Smooth muscle cell (in vitro differentiated cells): ENCODE data around the gene DAP. TPM values are rescaled to one million over a fixed set of nuclear protein-coding genes. Genes with fewer than 3 reads are reported as not detected.

Source experiments
- DNase-seq: peaks from one replicate; lab custom pipeline; 2025; ENCODE audit not compliant: unreplicated experiment; lab: John Stamatoyannopoulos, UW
- H2AFZ ChIP-seq: fragments of 200-600 bp; sonication (generic); 2 replicates; pipeline ENCODE4 v1.6.0; 2016; ENCODE audit warnings: antibody characterized with exemption, low read depth, mild to moderate bottlenecking
- H3F3A ChIP-seq: fragments of 200-600 bp; sonication (generic); 2 replicates; pipeline ENCODE4 v1.6.0; 2017; ENCODE audit warnings: antibody characterized with exemption, low read depth
- H3K27ac ChIP-seq: fragments of 200-600 bp; sonication (generic); 2 replicates; pipeline ENCODE4 v1.5.1; 2016; ENCODE audit warnings: low read depth, mild to moderate bottlenecking
- H3K27me3 ChIP-seq: fragments of 200-600 bp; sonication (generic); 2 replicates; pipeline ENCODE4 v1.6.1; 2016; ENCODE audit warnings: low read depth, mild to moderate bottlenecking
- H3K36me3 ChIP-seq: fragments of 200-600 bp; sonication (generic); 2 replicates; pipeline ENCODE4 v1.5.1; 2016; ENCODE audit warnings: low read depth
- H3K4me1 ChIP-seq: fragments of 200-600 bp; sonication (generic); 2 replicates; pipeline ENCODE4 v1.5.1; 2016; ENCODE audit warnings: low read depth
- H3K4me2 ChIP-seq: fragments of 200-600 bp; sonication (generic); 2 replicates; pipeline ENCODE4 v1.6.0; 2016; ENCODE audit warnings: mild to moderate bottlenecking
- H3K4me3 ChIP-seq: fragments of 200-600 bp; sonication (generic); 2 replicates; pipeline ENCODE4 v1.5.1; 2016; ENCODE audit warnings: mild to moderate bottlenecking
- H3K79me2 ChIP-seq: fragments of 200-600 bp; sonication (generic); 2 replicates; pipeline ENCODE4 v1.6.0; 2016; ENCODE audit warnings: low read depth, mild to moderate bottlenecking
- H3K9ac ChIP-seq: fragments of 200-600 bp; sonication (generic); 2 replicates; pipeline ENCODE4 v1.6.0; 2016; ENCODE audit warnings: low read depth
- H3K9me3 ChIP-seq: fragments of 200-600 bp; sonication (generic); replicated peaks from 2 replicates; pipeline ENCODE4 v1.5.1; 2016; ENCODE audit warnings: low read depth
- H4K20me1 ChIP-seq: fragments of 200-600 bp; sonication (generic); 2 replicates; pipeline ENCODE4 v1.6.0; 2016; ENCODE audit warnings: low read depth
- CTCF ChIP-seq: fragments of 200-600 bp; sonication (generic); IDR thresholded peaks from 2 replicates; pipeline ENCODE4 v1.5.1; 2017; ENCODE audit warnings: borderline replicate concordance, mild to moderate bottlenecking, antibody characterized with exemption; ENCODE audit not compliant: insufficient read depth, poor library complexity, severe bottlenecking
- WGBS: methylation state at CpG from one replicate; pipeline ENCODE4 v1.1.7; 2016; ENCODE audit warnings: low lambda C conversion rate; 5-methylcytosine and 5-hydroxymethylcytosine counted together
- polyA plus RNA-seq: library from polyadenylated mRNA; unstranded; fragments of >200 nt; fragmentation: Nextera tagmentation; extraction: Ambion mirVana; gene quantifications from 2 replicates; pipeline ENCODE4 v1.2.1, GENCODE V29; 2016
- total RNA-seq: library from RNA; depleted of rRNA; stranded (reverse); fragments of >200 nt; gene quantifications from 2 replicates; pipeline ENCODE4 v1.2.3, GENCODE V29; 2014

The DAP gene
- total and polyA plus RNA-seq, 2 experiments from 2014 or later = 52.3 to 190 TPM

- no peaks in the 10 kb centered on the region for H3K9me3 ChIP-seq
- DNase-seq = no peak
- no peaks in the 10 kb centered on the region for H3K27me3 ChIP-seq
- H3K27ac ChIP-seq = no peak overlapping the region
- peaks cover 11% of the 10 kb centered on the region for H3F3A ChIP-seq
- 98% methylated on average over 10 of the region's 10 CpGs for WGBS
- no peak overlapping the region for H3K4me3 ChIP-seq
- H4K20me1 ChIP-seq = peaks cover 100% of the 10 kb centered on the region
- H3K36me3 ChIP-seq = no peaks in the 10 kb centered on the region
- no peak for TF ChIP-seq CTCF
- H3K4me2 ChIP-seq = no peak overlapping the region
- no peaks in the 10 kb centered on the region for H3K4me1 ChIP-seq
- no peak overlapping the region for H3K9ac ChIP-seq
- peaks cover 14% of the 10 kb centered on the region for H3K79me2 ChIP-seq
- H2AFZ ChIP-seq = no peak overlapping the region
These were observed 52.7 kb downstream of the DAP start for GRCh38 chr5:10708189-10708944.

DNA sequence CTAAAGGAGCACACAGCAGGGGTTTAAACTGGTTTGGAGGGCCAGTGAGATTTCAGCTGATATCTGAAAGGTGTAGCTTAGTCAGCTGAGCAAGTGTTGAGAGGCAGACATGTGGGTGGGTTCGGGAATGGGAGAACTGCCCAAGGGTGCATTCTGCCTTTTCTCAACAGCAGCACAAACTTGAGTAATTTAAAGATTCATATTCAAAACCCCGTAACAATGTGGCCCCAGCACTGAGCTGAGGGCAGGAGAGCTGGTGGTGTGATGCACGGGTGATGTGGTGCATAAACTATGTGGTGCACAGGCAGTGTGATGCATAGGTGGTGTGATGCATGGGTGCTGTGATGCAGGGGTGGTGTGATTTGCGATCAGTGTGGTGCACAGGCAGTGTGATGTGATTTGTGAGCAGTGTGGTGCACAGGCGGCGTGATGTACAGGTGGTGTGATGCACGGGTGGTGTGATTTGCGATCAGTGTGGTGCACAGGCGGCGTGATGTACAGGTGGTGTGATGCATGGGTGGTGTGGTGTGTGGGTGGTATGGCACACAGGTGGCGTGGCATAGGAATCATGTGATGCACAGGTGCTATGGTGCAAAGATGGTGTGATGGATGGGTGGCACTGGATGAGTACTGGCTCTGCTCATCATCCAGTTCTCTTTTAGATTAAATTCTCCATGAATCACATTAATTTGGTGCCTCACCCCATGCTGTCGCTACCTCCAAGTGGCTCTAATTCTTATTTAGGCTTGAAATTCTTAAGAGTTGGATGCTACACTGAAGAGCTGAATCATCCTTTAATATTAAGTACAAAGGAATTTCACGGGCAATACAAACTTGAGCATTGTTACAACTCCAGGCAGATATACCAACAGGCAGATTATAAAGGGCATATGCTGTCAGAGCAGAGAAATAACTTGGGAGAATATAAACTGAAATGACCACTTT lies 53.6 kb downstream of the DAP start:
- Histone ChIP-seq H2AFZ (no peak overlapping the region), H3K4me2 (no peak overlapping the region), H4K20me1 (peaks cover 100% of the 10 kb centered on the region), H3K9me3 (no peaks in the 10 kb centered on the region), H3F3A (peaks cover 20% of the 10 kb centered on the region), H3K27ac (no peak overlapping the region), H3K79me2 (peaks cover 14% of the 10 kb centered on the region), H3K4me3 (no peak overlapping the region), H3K27me3 (no peaks in the 10 kb centered on the region), H3K36me3 (no peaks in the 10 kb centered on the region), H3K9ac (no peak overlapping the region), H3K4me1 (no peaks in the 10 kb centered on the region)
- 94% methylated on average over 13 of the region's 13 CpGs for WGBS
- TF ChIP-seq CTCF = no peak
- DNase-seq = no peak

DNA sequence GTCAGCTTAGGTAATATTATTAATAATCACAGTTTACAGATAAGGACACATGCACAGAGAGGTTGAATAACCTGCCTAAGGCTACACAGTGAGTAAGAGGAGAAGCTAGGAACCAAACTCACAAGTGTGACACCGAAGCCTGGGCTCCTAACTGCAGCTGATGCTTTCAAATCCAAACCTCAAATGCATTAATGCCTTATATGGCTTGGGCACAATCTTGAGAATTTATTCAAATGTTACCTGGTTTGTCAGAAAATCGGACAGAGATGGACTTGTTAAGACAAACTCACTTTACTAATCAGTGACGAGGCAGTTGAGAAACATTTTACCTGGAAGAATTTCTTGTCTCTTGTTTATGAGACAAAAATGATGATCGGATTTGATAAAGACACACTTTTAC lies 54.7 kb downstream of the DAP start:
- peak overlapping the region; percentile 48 for H3K27ac ChIP-seq
- H3K79me2 ChIP-seq = peaks cover 11% of the 10 kb centered on the region
- no peaks in the 10 kb centered on the region for H3K36me3 ChIP-seq
- peaks cover 99% of the 10 kb centered on the region for H4K20me1 ChIP-seq
- no peaks in the 10 kb centered on the region for H3K9me3 ChIP-seq
- no peak overlapping the region for H2AFZ ChIP-seq
- 96% methylated on average over 4 of the region's 4 CpGs for WGBS
- H3K4me2 ChIP-seq = no peak overlapping the region
- peaks cover 25% of the 10 kb centered on the region for H3F3A ChIP-seq
- DNase-seq = no peak
- no peak overlapping the region for H3K9ac ChIP-seq
- no peak overlapping the region for H3K4me3 ChIP-seq
- no peaks in the 10 kb centered on the region for H3K27me3 ChIP-seq
- no peaks in the 10 kb centered on the region for H3K4me1 ChIP-seq
- TF ChIP-seq CTCF = no peak
